B cell (primary cell): ENCODE data around the gene MMP12. TPM values are rescaled to one million over a fixed set of nuclear protein-coding genes. Genes with fewer than 3 reads are reported as not detected.
"Not testable (repeated sequence)": the region's sequence is repeated elsewhere in the genome, so short reads cannot be mapped to it uniquely, and the experiment has no call there.

ENCODE experiments used
- ATAC-seq: fragments of 200-7000 bp; cut with Tn5 transposase; one replicate; pipeline ENCODE4 v1.10.0; 2021; ENCODE audit warnings: low read depth, mild to moderate bottlenecking, moderate number of reproducible peaks, moderate library complexity
- CTCF ChIA-PET: fragments of 350-600 bp; sonication (Branson Sonifier 250); formaldehyde crosslinking; loops from one replicate; lab custom pipeline; 2021; ENCODE audit warnings: antibody characterized with exemption, inconsistent platforms; lab: Charles Lee
- POLR2A ChIA-PET: fragments of 350-600 bp; sonication (Branson Sonifier 250); formaldehyde crosslinking; loops from one replicate; lab custom pipeline; 2021; ENCODE audit warnings: antibody characterized with exemption; lab: Charles Lee
- DNase-seq: peaks from one replicate; pipeline ENCODE4 v3.0.0; 2013
- H2AFZ ChIP-seq: 2 replicates; pipeline ENCODE4 v1.6.1; 2012; ENCODE audit warnings: mild to moderate bottlenecking, low read depth, low read length; ENCODE audit not compliant: insufficient read depth, poor library complexity, severe bottlenecking
- H3K27ac ChIP-seq, 2 donors: 1 replicate in 1 of 2; 2 replicates in 1 of 2; pipeline ENCODE4 v1.5.1; 2012 to 2013; ENCODE audit warnings: low read length in 2 of 2, mild to moderate bottlenecking in 2 of 2, moderate library complexity in 1 of 2
- H3K27me3 ChIP-seq, 4 experiments: fragments of 200-600 bp in 1 of 4; sonication (generic) in 1 of 4; replicated peaks in 1 of 4; 1 replicate in 2 of 4; 2 replicates in 2 of 4; pipeline versions ENCODE4 v1.6.1 to v1.7.0; 2013 to 2016; ENCODE audit warnings: low read length in 3 of 4, mild to moderate bottlenecking in 2 of 4, mixed read lengths in 1 of 4, moderate library complexity in 1 of 4; ENCODE audit not compliant: insufficient read depth in 4 of 4, control insufficient read depth in 3 of 4; ENCODE audit errors: control extremely low read depth in 1 of 4
- H3K36me3 ChIP-seq, 2 experiments: replicated peaks in 1 of 2; 1 replicate in 1 of 2; 2 replicates in 1 of 2; pipeline versions ENCODE4 v1.6.1 to v1.7.1; 2013; ENCODE audit warnings: low read length in 1 of 2; ENCODE audit not compliant: insufficient read depth in 2 of 2, control insufficient read depth in 1 of 2; ENCODE audit errors: control extremely low read depth in 1 of 2, extremely low read depth in 1 of 2
- H3K4me1 ChIP-seq, 2 donors: fragments of 200-600 bp in 1 of 2; sonication (generic) in 1 of 2; 1 replicate in 1 of 2; 2 replicates in 1 of 2; pipeline versions ENCODE4 v1.5.1 to v1.6.1; 2013 to 2017; ENCODE audit warnings: low read length in 2 of 2; ENCODE audit not compliant: control insufficient read depth in 2 of 2, insufficient read depth in 2 of 2
- H3K4me2 ChIP-seq: replicated peaks from 2 replicates; pipeline ENCODE3; 2012; ENCODE audit warnings: mild to moderate bottlenecking, low read depth, low read length; ENCODE audit not compliant: poor library complexity, severe bottlenecking
- H3K4me3 ChIP-seq, 5 experiments: fragments of 200-600 bp in 1 of 5; sonication (generic) in 1 of 5; 1 replicate in 3 of 5; 2 replicates in 2 of 5; pipeline versions ENCODE4 v1.5.1 to v1.7.0; 2011 to 2016; ENCODE audit warnings: low read length in 4 of 5, mild to moderate bottlenecking in 4 of 5, low read depth in 2 of 5, control low read depth in 1 of 5, moderate library complexity in 1 of 5; ENCODE audit not compliant: insufficient read depth in 1 of 5; ENCODE audit errors: control extremely low read depth in 1 of 5, extremely low read depth in 1 of 5
- H3K79me2 ChIP-seq: fragments of 200-600 bp; sonication (generic); one replicate; pipeline ENCODE4 v1.6.0; 2016; ENCODE audit warnings: low read length; ENCODE audit not compliant: control insufficient read depth, insufficient read depth
- H3K9ac ChIP-seq: fragments of 200-600 bp; sonication (generic); 2 replicates; pipeline ENCODE4 v1.6.1; 2017; ENCODE audit warnings: mild to moderate bottlenecking, low read length, moderate library complexity
- H3K9me3 ChIP-seq, 3 donors: one replicate each; pipeline versions ENCODE4 v1.6.1 to v1.7.1; 2013; ENCODE audit warnings: low read length in 2 of 3; ENCODE audit not compliant: control insufficient read depth in 2 of 3, insufficient read depth in 1 of 3; ENCODE audit errors: control extremely low read depth in 1 of 3
- H4K20me1 ChIP-seq: 2 replicates; pipeline ENCODE4 v1.6.0; 2012; ENCODE audit warnings: mild to moderate bottlenecking, low read length; ENCODE audit not compliant: insufficient read depth, control insufficient read depth, poor library complexity, severe bottlenecking
- H3K27ac Mint-ChIP-seq: one replicate; pipeline ENCODE4 v1.8.0; 2021; ENCODE audit warnings: mixed read lengths
- H3K27me3 Mint-ChIP-seq: one replicate; pipeline ENCODE4 v1.8.0; 2021; ENCODE audit warnings: mixed read lengths
- H3K4me1 Mint-ChIP-seq: one replicate; pipeline ENCODE4 v1.8.0; 2021; ENCODE audit warnings: mixed read lengths
- H3K4me3 Mint-ChIP-seq: one replicate; pipeline ENCODE4 v1.8.0; 2021; ENCODE audit warnings: mixed read lengths
- H3K9me3 Mint-ChIP-seq: one replicate; pipeline ENCODE4 v1.8.0; 2022; ENCODE audit warnings: mixed read lengths; ENCODE audit not compliant: insufficient read depth
- CTCF ChIP-seq: fragments of 200-600 bp; IDR thresholded peaks from one replicate; pipeline ENCODE4 v1.8.0; 2022; ENCODE audit warnings: antibody characterized with exemption, mild to moderate bottlenecking
- EZH2 ChIP-seq: IDR thresholded peaks from 2 replicates; pipeline ENCODE4 v1.6.1; 2012; ENCODE audit warnings: borderline replicate concordance, low read depth, mild to moderate bottlenecking, moderate library complexity, low read length; ENCODE audit not compliant: insufficient read depth, poor library complexity, severe bottlenecking
- WGBS: methylation state at CpG from one replicate; pipeline ENCODE4 v1.1.5; 2013; ENCODE audit warnings: missing lambda C conversion rate; ENCODE audit not compliant: insufficient coverage; 5-methylcytosine and 5-hydroxymethylcytosine counted together
- intact Hi-C: fragments of 100-400 bp; cut with micrococcal nuclease; formaldehyde crosslinking; loops from one replicate; pipeline ENCODE4 v1.10.0; 2022
- polyA plus RNA-seq: library from polyadenylated mRNA; depleted of rRNA; stranded (reverse); fragments of >200 nt; gene quantifications from 2 replicates; pipeline ENCODE4 v1.2.3, GENCODE V29; 2012
- total RNA-seq, 2 donors: library from RNA; stranded (reverse); fragments of 120-200 nt in 1 of 2; gene quantifications; 1 replicate in 1 of 2; 2 replicates in 1 of 2; pipeline versions ENCODE4 v1.2.3 to v1.2.4, GENCODE V29; 2013 to 2022

The MMP12 gene
- total and polyA plus RNA-seq, 2 donors (not counting 1 experiment from before 2014, with no cell fraction given) = not detected

GRCh38 chr11:102878595-102878994, 3.8 kb upstream of the MMP12 start:
- Histone ChIP-seq H3K27me3 (no peaks in the 10 kb centered on the region), H3K36me3 (no peaks in the 10 kb centered on the region), H3K9ac (no peak overlapping the region), H4K20me1 (no peaks in the 10 kb centered on the region), H3K4me2 (no peak overlapping the region), H3K27ac (no peak overlapping the region), H3K4me1 (no peaks in the 10 kb centered on the region), H2AFZ (no peak overlapping the region), H3K4me3 (no peak overlapping the region), H3K79me2 (no peaks in the 10 kb centered on the region), H3K9me3 (no peaks in the 10 kb centered on the region)
- WGBS = 92% methylated on average over 1 of the region's 2 CpGs
- Mint-ChIP-seq H3K4me3 (no peak overlapping the region), H3K9me3 (peaks cover 3% of the 10 kb centered on the region), H3K27ac (no peak overlapping the region), H3K27me3 (peaks cover 9% of the 10 kb centered on the region), H3K4me1 (peaks cover 2% of the 10 kb centered on the region)
- CTCF ChIA-PET = no interaction called here
- no peak for DNase-seq
- intact Hi-C loops = no loop called here
- POLR2A ChIA-PET = no interaction called here
- TF ChIP-seq CTCF (no peak), EZH2 (no peak)
- ATAC-seq = no peak

DNA sequence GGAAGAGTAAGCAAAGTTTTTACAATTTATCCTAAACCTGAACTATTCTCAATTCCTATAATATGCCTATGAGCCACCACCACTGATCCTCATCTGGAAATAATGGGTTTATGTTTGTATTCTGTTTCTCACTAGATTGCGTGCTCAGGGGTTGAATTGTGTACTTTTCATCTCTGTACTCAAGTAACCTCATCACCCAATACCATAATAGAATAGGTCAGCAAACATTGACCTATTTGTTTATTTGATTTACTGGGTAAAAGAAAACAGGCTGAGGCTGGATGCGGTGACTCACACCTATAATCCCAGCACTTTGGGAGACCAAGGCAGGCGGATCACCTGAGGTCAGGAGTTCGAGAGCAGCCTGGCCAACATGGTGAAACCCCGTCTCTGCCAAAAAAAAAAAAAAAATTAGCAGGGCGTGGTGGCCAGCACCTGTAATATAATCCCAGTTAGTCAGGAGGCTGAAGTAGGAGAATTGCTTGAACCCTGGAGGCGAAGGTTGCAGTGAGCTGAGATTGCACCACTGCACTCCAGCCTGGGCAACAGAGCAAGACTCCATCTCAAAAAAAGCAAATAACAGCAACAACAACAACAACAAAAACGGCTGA, 5.3 kb downstream of the MMP12 start:
- 89% methylated on average over 3 of the region's 8 CpGs for WGBS
- CTCF ChIA-PET, H3K9me3 ChIP-seq, H3K36me3 ChIP-seq, H2AFZ ChIP-seq, H3K4me1 Mint-ChIP-seq, H3K4me3 Mint-ChIP-seq, H3K4me3 ChIP-seq, H3K27ac ChIP-seq, H3K79me2 ChIP-seq, DNase-seq, H3K27me3 Mint-ChIP-seq, H3K9ac ChIP-seq, ATAC-seq, H3K4me1 ChIP-seq, H3K9me3 Mint-ChIP-seq, intact Hi-C loops, H4K20me1 ChIP-seq, H3K27me3 ChIP-seq, H3K4me2 ChIP-seq, H3K27ac Mint-ChIP-seq, POLR2A ChIA-PET: not testable (repeated sequence)
